GM12891 (cell line): ENCODE results near the gene DVL1.
A peak's percentile ranks its signal among the peaks of the same experiment; 100 is the strongest.

ENCODE experiments used
- DNase-seq: peaks from one replicate; pipeline ENCODE4 v3.0.0; 2011; ENCODE audit warnings: low spot score; ENCODE audit not compliant: insufficient read length
- FAIRE-seq: peaks from 2 replicates; lab custom pipeline; 2011; peaks lifted over from hg19 to GRCh38; lab: Jason Lieb, UNC
- PAX5 ChIP-seq: IDR thresholded peaks from 2 replicates; pipeline ENCODE4 v1.6.1; 2011; ENCODE audit warnings: low read length, moderate library complexity, mild to moderate bottlenecking; ENCODE audit not compliant: insufficient read depth, severe bottlenecking
- POLR2A ChIP-seq: IDR thresholded peaks from 2 replicates; pipeline ENCODE4 v1.6.1; 2011; ENCODE audit warnings: low read depth, low read length, control low read depth
- POLR2AphosphoS5 ChIP-seq: IDR thresholded peaks from 2 replicates; pipeline ENCODE4 v1.6.1; 2011; ENCODE audit warnings: low read depth, low read length, control low read depth
- POU2F2 ChIP-seq: IDR thresholded peaks from 2 replicates; pipeline ENCODE4 v1.6.1; 2011; ENCODE audit warnings: low read depth, mild to moderate bottlenecking, control low read depth, low read length, moderate library complexity
- SPI1 ChIP-seq: IDR thresholded peaks from 2 replicates; pipeline ENCODE4 v1.6.1; 2011; ENCODE audit warnings: low read depth, low read length, control low read depth
- TAF1 ChIP-seq: IDR thresholded peaks from 2 replicates; pipeline ENCODE4 v1.6.1; 2011; ENCODE audit warnings: low read depth, low read length, control low read depth

Gene DVL1

GRCh38 chr1:1364266-1364665 is 15.0 kb upstream of the DVL1 start:
- no peak for TF ChIP-seq SPI1
- no peak for TF ChIP-seq TAF1
- no peak for TF ChIP-seq POLR2A
- TF ChIP-seq POU2F2: no peak
- no peak for TF ChIP-seq PAX5
- no peak for TF ChIP-seq POLR2AphosphoS5

GRCh38 chr1:1361982-1362423 is 12.8 kb upstream of the DVL1 start:
- no peak for FAIRE-seq
- no peak for TF ChIP-seq TAF1
- no peak for TF ChIP-seq PAX5
- no peak for TF ChIP-seq SPI1
- no peak for TF ChIP-seq POU2F2
- TF ChIP-seq POLR2AphosphoS5: no peak
- no peak for TF ChIP-seq POLR2A
- no peak for DNase-seq

More at GRCh38 chr1:1364266-1364665, 15.0 kb upstream of the DVL1 start:
- no peak for DNase-seq
- FAIRE-seq: no peak

- DNase-seq: no peak
- FAIRE-seq: no peak
- TF ChIP-seq PAX5 (no peak), SPI1 (no peak), POU2F2 (no peak), POLR2A (no peak), POLR2AphosphoS5 (no peak), TAF1 (no peak)
These were observed 12.2 kb upstream of the DVL1 start for GRCh38 chr1:1361233-1361981.

GRCh38 chr1:1360506-1361169 is 11.4 kb upstream of the DVL1 start:
- no peak for TF ChIP-seq PAX5
- TF ChIP-seq POU2F2: no peak
- no peak for TF ChIP-seq POLR2AphosphoS5
- FAIRE-seq (no peak), DNase-seq (no peak)

- TF ChIP-seq POLR2AphosphoS5: no peak
- no peak for TF ChIP-seq PAX5
- no peak for TF ChIP-seq POU2F2
- TF ChIP-seq SPI1: no peak
- TF ChIP-seq POLR2A: no peak
- TF ChIP-seq TAF1: no peak
- DNase-seq (no peak), FAIRE-seq (no peak)
These were observed 10.6 kb upstream of the DVL1 start for GRCh38 chr1:1359664-1360468.

- TF ChIP-seq SPI1 (no peak), PAX5 (peak; percentile 59), POLR2A (no peak), POLR2AphosphoS5 (no peak)
- no peak for FAIRE-seq
- DNase-seq: no peak
These were observed 10.1 kb upstream of the DVL1 start for GRCh38 chr1:1359308-1359663.

GRCh38 chr1:1358433-1359271 is 9.4 kb upstream of the DVL1 start, which contains the start of gene MXRA8:
Gene MXRA8, minus strand, starts transcription at chr1:1358555. Its CDS starts 51 bp downstream, at chr1:1358504.
- DNase-seq (no peak), FAIRE-seq (no peak)
- TF ChIP-seq POU2F2: no peak
- TF ChIP-seq PAX5: no peak
- TF ChIP-seq SPI1: no peak
- TF ChIP-seq TAF1: no peak
- TF ChIP-seq POLR2AphosphoS5: no peak
- no peak for TF ChIP-seq POLR2A

GRCh38 chr1:1357871-1358432 is 8.7 kb upstream of the DVL1 start:
- FAIRE-seq: no peak
- TF ChIP-seq POLR2A (no peak), POU2F2 (no peak), SPI1 (no peak), TAF1 (no peak), PAX5 (no peak), POLR2AphosphoS5 (no peak)
- no peak for DNase-seq
